Central memory CD4-positive, alpha-beta T cell (primary cell): Measurements from ENCODE around the gene C1orf21.

Source experiments
- DNase-seq: peaks from one replicate; pipeline ENCODE4 v3.0.0; 2022

The C1orf21 gene

DNA sequence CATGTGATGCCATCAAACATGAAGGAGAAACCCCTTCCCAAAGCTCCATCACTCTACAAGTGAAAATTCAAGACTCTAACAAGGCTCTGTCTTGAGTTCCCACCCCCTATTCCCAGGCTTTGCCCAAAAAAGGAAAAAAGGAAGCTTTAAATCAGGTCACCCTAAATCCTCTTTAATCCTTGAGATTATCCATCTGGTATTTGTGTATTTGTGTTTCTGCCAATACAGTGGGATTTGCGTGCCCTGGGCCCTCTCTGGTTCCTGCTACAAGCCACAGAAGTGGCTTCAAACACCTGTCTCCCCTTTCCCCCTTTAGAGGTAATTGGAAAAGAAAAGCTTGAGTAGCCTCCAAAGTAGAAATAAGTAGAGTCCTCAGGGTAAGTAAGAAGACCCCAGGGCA, 247.5 kb downstream of the C1orf21 start:
- no peak for DNase-seq

GRCh38 chr1:184635347-184635979, 248.6 kb downstream of the C1orf21 start:
- no peak for DNase-seq

DNA sequence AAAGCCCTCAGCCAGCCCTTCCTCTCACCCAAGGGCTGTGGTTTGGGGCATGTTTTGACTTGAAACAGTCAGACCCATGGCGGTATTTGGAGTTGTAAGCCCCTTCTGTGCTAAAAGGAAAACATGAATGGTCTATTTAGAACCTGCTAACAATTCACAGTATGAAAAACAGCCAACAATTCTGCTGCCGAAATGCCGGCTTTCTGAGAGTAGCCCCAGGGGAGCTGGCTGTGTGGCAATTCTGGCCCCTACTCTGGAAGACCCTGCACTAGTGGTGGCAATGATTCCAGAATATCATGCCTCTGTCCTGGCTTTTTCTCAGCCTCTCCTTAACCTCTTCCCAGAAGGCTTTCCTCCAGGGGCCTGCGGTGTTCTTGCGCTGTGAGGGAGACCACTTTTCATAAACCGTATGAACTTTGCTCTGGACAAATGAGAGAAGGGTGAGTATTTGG, 249.2 kb downstream of the C1orf21 start:
- no peak for DNase-seq

DNA sequence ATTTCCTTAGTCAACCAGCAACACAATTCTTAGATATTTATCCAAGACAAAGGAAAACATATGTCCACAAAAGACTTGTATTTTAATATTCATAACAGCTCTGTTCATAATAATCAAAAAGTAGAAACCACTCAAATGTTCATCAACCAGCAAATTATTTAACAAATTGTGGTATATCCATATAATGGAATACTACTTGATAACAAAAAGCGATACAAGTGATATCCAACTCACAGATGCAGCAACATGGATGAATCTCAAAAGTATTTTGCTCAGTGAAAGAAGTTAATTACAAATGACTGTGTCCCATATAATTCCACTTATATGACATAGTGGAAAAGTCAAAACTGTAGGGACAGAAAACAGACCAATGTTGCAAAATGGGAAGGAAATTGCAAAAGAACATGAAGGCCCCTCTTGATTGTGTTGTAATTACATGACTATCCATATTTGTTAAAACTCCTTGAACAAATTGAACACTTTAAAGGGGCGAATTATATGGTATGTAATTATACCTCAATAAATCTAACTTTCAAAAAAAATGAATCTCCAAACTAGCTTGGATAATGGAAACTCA, 250.9 kb downstream of the C1orf21 start:
- no peak for DNase-seq

- no peak for DNase-seq
These were observed 252.4 kb downstream of the C1orf21 start for GRCh38 chr1:184639205-184639604.

- DNase-seq: no peak
These were observed 253.7 kb downstream of the C1orf21 start for GRCh38 chr1:184640505-184640904.

- DNase-seq: no peak
These were observed 255.1 kb downstream of the C1orf21 start for GRCh38 chr1:184641894-184642293.

- no peak for DNase-seq
These were observed 256.8 kb downstream of the C1orf21 start for GRCh38 chr1:184643661-184644060.

GRCh38 chr1:184644771-184645170, 257.9 kb downstream of the C1orf21 start:
- no peak for DNase-seq

- no peak for DNase-seq
These were observed 259.4 kb downstream of the C1orf21 start for GRCh38 chr1:184646178-184646701.

DNA sequence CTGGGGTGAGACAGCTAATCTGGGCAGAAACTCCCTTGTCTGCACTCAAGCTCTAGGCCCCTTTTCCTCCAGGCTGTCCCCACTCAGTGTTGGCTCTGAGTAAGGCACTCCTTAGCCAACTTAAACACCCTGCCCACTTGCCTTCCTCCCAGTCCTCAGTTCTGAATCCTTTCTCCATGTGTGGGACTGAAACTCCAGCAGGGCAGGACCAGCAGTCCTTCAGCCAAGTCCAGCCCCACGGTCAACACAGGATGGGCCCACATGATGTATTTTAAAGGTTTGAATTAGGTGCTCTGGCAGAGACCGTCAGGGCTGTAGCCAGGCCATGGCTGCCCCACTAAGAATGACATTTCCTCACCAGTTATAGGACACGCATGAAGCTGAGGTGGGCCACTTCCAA, 260.0 kb downstream of the C1orf21 start:
- no peak for DNase-seq

GRCh38 chr1:184647471-184647870, 260.6 kb downstream of the C1orf21 start:
- DNase-seq: no peak

DNA sequence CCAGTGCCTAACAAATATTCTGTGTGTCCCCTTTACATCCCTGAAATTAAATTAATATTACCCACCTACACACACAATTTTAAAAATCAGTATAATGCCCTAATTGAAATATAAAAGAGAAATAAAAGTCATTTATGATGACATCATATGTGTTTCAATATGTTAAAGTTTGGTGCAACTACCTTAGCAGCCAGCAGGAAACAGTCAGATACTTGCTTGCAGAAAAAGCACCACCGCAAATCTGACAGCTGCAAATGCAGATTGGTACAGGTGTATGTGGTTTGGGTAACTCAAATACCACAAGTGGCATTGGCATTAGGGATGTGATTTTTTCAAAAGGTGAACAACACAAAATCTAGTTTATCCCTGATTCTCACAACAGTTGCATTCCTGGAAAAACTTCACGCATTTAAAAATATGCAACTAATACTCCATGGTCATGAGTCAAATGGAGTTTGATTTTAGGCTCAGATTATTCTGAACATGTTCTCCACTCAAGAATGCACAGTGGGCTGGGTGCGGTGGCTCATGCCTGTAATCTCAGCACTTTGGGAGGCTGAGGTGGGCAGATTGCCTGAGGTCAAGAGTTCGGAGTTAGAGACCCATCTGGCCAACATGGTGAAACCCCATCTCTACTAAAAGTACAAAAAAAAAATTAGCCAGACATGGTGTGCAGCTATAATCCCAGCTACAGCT, 261.5 kb downstream of the C1orf21 start:
- no peak for DNase-seq

GRCh38 chr1:184648856-184649201, 262.0 kb downstream of the C1orf21 start:
- DNase-seq: no peak

DNA sequence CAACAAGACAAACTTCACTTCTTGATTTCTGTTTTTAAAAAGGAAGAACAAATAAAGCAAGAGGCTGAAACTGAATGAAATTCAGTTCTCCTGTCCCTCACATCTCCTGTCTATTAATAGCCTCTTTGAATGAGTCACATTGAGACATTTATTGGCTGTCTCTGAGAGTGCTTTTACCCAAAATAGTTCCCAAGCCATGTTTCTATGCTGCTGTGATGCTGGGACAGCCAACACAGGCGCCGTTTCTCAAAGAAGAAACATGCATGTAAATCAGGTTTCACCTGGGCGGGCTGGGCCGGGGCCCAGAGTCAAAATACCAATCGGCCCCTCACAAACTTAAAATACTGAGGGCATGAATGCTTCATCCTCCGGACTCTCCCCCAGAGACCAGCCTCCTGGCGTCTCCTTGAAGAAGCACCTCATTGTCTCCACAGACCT, 262.6 kb downstream of the C1orf21 start:
- no peak for DNase-seq

DNA sequence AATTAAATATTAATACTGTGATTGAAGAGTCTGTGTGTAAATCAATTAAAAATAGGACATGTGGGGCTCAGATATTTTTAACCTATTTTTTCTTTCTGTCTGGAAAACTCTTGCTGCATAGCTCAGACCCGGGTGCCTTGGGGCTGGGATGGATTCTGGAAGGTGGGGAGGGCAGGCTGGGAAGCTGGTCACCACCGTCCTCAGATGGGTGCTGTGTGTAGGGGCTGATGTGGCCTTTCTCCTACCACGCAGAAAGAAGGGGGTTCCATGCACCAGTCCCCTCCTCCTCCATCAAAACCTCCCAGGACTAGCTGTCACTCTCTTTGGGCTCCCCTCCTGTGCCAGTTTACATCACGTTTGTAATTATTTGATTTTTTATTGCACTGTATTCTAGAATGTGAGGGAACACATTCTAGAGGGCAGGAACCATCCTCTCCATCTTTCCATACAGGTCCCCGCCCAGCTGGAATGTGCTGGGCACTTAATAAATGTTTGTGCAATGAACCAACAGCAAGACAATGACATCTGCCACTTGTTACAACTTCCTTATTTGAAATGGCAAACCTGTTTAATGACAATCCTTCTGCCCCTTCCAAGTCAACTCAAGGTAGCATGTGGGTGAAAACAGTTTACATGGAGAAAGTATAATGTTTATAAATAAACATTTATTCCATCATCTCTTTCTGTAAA, 263.5 kb downstream of the C1orf21 start:
- DNase-seq: no peak

DNA sequence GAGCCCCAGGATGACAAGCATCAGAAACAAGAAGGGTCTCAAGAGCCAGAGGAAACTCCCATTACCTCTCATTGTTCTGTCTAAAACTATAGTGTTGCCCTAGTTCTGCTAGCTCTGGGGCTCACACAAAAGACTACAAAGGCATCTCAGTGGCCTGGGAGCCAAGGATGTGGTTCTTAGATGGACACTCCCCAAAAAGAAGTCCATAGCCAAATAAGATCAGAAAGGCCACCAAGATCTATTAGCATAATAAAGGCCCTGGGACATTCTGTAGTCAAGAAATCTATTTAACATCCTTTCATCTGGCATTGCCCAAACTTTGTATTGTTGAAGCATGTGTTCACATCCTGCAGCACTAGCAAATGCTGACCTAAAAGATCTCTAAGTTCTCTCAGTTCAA, 268.4 kb downstream of the C1orf21 start:
- DNase-seq: no peak

DNA sequence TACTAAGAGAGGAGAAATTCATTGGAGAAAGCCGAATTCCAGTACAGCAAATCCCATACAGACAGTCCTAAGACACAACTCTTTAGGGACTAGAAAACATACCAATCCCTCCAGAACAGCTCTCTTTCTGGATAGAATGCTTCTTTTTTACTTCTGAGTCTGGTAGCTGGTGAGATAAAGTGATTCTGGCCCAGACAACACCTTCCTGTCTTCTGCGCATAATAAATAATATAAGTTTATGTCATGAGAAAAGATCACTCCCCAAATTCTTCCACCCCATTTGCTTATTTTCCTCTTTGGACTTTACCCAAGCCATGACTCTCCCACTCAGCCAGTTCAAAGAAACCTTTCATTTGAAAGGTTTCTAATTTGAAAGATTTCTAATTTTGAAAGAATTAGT, 269.4 kb downstream of the C1orf21 start:
- no peak for DNase-seq

GRCh38 chr1:184658055-184658454, 271.2 kb downstream of the C1orf21 start:
- no peak for DNase-seq

- DNase-seq: no peak
These were observed 273.8 kb downstream of the C1orf21 start for GRCh38 chr1:184660462-184661191.

DNA sequence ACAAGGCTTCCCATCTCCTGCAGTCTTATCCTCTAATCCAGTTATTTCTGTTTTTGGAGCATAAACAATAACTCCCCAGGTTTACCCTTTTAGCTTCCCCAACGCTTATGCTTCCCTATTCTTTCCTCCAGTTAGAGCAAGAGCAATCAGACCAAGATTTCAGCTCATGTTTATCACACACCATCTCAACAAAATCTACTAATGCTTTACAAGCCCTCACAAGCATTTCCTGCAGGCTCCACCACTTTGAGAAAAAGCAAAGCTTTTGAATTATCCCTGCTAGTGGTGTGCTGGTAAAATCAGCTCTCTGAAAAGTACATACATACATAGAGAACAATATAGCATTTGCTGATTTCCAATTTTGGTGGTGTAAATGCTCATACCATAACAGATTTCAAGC, 275.0 kb downstream of the C1orf21 start:
- DNase-seq: no peak

GRCh38 chr1:184664042-184664660, 277.3 kb downstream of the C1orf21 start:
- DNase-seq: no peak
